Measurements from ENCODE around the gene CSRP2.

Gene CSRP2

GRCh38 chr12:76863005-76863670, 15.7 kb downstream of the CSRP2 start:
- no peak for DNase-seq (ENCODE audit: low spot score)

- DNase-seq (ENCODE audit: low spot score), result no peak
These were observed 18.6 kb downstream of the CSRP2 start for GRCh38 chr12:76860256-76860655.

DNA sequence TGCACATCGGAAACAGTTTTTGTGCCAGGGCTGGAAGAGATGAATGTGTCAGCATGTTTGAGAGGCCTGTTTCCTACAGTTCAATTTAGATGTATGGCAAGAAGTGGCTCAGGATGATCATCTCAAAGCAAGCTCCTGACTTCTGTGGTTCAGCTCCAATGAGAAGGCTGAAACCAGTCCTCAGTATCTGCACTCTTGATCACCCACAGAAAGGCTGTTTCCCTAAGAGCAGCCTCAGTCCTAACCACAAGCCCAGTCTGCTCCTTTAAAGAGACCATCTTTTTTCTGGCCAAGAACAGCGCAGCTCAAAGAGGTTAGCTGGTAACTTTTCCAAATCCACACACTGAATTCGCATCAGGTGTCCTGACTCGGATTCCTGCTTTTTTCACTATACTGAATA, 19.2 kb downstream of the CSRP2 start:
- no peak for DNase-seq (ENCODE audit: low spot score)

GRCh38 chr12:76856018-76856644, 22.7 kb downstream of the CSRP2 start:
- no peak for DNase-seq (ENCODE audit: low spot score)

DNA sequence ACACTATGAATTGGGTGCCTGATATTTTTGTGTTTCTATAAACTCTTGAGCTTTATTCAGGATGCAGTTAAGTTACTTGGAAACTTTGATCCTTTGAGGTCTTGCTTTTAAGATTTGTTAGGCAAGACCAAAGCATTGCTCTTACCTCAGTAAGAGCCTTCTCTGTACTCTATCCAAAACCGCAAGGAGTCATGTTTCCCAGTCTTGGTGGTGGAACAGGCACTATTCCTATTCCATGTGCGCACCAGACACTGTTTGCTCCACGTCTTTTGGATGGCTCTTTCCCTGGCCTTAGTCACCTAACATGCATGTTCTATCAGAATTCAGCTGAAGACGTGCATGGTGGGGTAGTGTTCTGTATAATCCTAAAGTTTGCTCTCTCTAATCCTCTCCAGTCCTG, 23.5 kb downstream of the CSRP2 start:
- no peak for DNase-seq (ENCODE audit: low spot score)

DNA sequence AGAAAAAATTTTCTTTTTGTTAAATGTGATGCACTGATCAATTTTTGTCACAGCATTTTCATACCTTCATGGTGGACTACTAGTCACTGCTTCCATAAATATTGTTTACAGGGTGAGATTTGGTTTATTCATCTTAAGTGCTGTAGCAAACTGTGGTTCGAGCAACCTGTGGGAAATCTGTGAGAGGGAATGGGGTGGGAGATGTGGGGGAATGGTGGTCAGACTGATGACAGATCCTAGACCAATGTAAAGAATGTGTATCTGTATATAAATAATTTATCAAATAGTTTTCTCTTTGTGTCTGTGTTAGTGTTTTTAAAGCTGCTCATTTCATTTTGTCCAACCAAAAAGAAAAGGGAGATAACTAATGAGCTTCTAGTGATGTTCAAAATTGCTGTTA, 26.7 kb downstream of the CSRP2 start:
- no peak for DNase-seq (ENCODE audit: low spot score)

- DNase-seq (ENCODE audit: low spot score), result no peak
These were observed 30.7 kb downstream of the CSRP2 start for GRCh38 chr12:76848132-76848531.

DNA sequence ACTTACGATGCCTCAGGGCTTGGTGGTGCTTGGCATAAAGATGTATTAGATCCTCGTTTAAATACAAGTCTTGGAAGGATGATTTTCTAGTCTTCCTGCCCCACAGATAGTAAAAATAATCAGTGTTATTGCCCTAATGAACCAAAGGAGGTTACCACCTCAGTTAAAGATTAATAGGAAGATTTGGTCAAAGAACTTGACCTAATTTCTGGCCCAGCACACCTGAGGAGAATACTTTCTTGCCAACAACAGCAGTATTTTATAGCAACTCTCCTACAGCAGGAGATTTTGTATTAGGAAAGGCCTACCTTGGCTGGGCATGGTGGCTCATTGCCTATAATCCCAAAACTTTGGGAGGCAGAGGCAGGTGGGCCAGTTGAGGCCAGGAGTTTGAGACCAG, 31.6 kb downstream of the CSRP2 start:
- DNase-seq (ENCODE audit: low spot score), result no peak

DNA sequence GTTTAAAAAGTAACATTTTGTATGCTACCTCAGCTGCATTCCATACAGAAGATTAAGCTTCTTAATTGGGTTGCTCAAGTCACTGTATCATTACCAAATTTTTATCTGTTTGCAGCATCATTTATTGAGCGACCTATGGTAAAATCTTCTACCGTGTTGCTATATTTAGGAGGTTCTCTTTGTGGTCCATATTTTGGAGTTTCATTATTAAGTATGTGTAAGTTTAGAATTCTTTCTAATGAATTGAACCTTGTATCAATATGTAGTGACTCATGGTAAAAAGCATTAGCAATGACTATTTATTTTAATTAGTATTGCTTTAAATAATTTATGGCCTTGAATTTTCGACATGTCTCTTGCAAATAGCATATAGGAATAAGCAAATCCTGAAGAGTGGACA, 42.2 kb downstream of the CSRP2 start:
- DNase-seq (ENCODE audit: low spot score), result no peak

GRCh38 chr12:76830436-76830835, 48.4 kb downstream of the CSRP2 start:
- no peak for DNase-seq (ENCODE audit: low spot score)

GRCh38 chr12:76820888-76821482, 57.8 kb downstream of the CSRP2 start:
- peak; percentile 56 for DNase-seq (ENCODE audit: low spot score)

DNA sequence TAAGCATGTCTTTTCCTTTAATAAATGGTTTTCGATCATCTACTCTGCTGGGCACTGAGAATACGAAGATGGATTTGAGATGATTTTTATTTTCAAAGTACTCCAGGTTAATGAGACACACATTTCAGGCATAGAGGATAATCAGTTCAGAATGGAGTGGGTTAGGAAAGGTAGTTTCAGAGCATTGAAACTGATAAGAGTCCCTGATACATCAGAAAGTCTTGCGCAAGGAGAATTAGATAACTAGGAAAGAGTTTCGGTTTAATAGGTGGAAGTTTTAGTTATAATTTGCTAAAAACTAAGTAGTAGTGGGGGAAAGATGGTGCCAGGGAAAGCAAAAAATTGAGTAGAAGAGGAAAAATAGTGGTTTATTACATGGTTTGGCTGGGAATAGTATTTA, 64.8 kb downstream of the CSRP2 start:
- DNase-seq (ENCODE audit: low spot score), result no peak

- DNase-seq (ENCODE audit: low spot score), result no peak
These were observed 65.6 kb downstream of the CSRP2 start for GRCh38 chr12:76813265-76813664.

DNA sequence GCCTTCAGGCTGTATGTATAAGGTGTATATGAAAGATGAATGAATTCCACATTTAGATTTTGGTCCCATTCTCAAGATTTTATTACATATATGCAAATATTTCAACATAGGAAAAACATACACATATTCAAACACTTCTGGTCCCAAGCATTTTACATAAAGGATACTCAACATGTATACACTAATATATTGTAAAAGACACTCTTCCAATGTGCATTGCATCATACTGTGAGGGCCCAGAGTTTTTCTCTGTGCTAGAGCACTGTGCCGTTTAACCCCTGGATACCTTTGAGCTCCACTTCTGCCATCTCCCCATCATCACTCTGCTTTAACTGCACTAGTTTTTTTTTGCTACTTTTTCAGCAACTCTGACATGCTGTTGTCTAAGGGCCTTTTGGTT, 66.8 kb downstream of the CSRP2 start:
- no peak for DNase-seq (ENCODE audit: low spot score)

DNA sequence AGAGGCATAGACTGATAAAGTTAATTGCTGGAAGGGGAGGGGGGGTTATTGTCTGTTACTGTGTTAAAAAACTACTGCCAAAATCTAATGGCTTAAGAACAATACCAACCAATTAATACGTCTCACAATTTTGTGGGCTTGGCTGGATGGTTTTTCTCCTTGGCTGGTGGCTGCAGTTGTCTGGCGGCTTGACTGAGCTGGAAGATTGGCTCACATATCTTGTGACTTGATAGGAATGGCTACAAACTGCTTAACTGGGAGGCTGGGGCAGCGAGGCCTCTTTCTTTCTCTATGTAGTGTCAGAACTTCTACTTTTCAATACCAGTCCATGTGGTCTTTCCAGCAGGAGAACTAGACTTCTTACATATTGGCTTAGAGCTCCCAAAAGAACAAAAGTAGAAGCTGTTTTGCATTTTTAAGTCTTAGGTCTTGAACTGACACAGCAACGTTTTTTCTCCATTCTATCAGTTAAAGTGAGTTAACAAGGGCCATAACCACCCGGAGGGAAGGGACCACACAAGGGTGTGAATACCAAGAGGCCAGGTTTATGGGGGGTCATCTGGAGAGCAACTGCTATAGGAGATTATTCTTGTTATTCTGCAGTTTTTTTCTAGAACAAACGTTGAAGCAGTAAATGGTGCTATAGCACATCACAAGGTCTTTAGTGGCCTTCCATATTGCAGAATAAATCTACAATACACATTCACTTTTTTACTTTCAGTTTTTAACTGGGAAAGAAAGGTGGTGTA, 68.0 kb downstream of the CSRP2 start:
- no peak for DNase-seq (ENCODE audit: low spot score)
